ENCODE data around the gene DNAI2.

GRCh38 chr17:74337834-74338500 lies 63.9 kb downstream of the DNAI2 start:
- TF ChIP-seq MAX (IDR thresholded peaks at IDR 0.05) (no peak), CTCF (IDR thresholded peaks at IDR 0.05 in 2 of 3, conservative IDR thresholded peaks at IDR 0.05 in 1 of 3; ENCODE audit: borderline replicate concordance in 1 of 3, insufficient read depth in 1 of 3, low read depth in 2 of 3, low read length in 2 of 3) (no peak), YY1 (IDR thresholded peaks at IDR 0.05; ENCODE audit: extremely low read depth, insufficient replicate concordance, low read depth, low read length) (no peak), POLR2A (IDR thresholded peaks at IDR 0.05; ENCODE audit: borderline replicate concordance, extremely low read depth, insufficient read depth, insufficient read length) (no peak), REST (IDR thresholded peaks at IDR 0.05; ENCODE audit: low read depth) (no peak), EZH2 (IDR thresholded peaks at IDR 0.05) (no peak)

Data from HCT116 (cell line).